ENCODE results near the gene MAGT1.
"Not testable (repeated sequence)": the region's sequence is repeated elsewhere in the genome, so short reads cannot be mapped to it uniquely, and the experiment has no call there.

GRCh38 chrX:77821989-77822388, 73.2 kb downstream of the MAGT1 start:
- not testable (repeated sequence) for TF ChIP-seq ZNF747 (tag by site-specific recombination; IDR thresholded peaks at IDR 0.05); CTCF (tag by site-specific recombination; IDR thresholded peaks at IDR 0.05); TSHZ1 (tag by site-specific recombination; IDR thresholded peaks at IDR 0.05; ENCODE audit: borderline replicate concordance); ZNF777 (tag by site-specific recombination; IDR thresholded peaks at IDR 0.05; ENCODE audit: borderline replicate concordance); ZFP37 (tag by site-specific recombination; IDR thresholded peaks at IDR 0.05); SP2 (tag by site-specific recombination; IDR thresholded peaks at IDR 0.05); ZNF561 (tag by site-specific recombination; IDR thresholded peaks at IDR 0.05; ENCODE audit: borderline replicate concordance); ZBTB11 (tag by site-specific recombination; conservative IDR thresholded peaks at IDR 0.05; ENCODE audit: low read depth); ZNF423 (tag by site-specific recombination; IDR thresholded peaks at IDR 0.05)
